Upper lobe of left lung (tissue), 4 donors: ENCODE results near the gene MYADM.
"Not testable (repeated sequence)": the region's sequence is repeated elsewhere in the genome, so short reads cannot be mapped to it uniquely, and the experiment has no call there.

Experiments used
- EP300 ChIP-seq, 4 donors: sonication (generic); formaldehyde crosslinking; IDR thresholded peaks; one replicate each; pipeline ENCODE4 v1.5.1; 2017; ENCODE audit warnings: antibody characterized with exemption in 4 of 4, control low read depth in 2 of 4
- POLR2A ChIP-seq, 4 donors: fragments of 450-650 bp; IDR thresholded peaks; one replicate each; pipeline ENCODE4 v1.5.1; 2016 to 2017; ENCODE audit warnings: antibody characterized with exemption in 4 of 4, mild to moderate bottlenecking in 2 of 4
- POLR2AphosphoS5 ChIP-seq, 2 donors: sonication (generic); formaldehyde crosslinking; IDR thresholded peaks; one replicate each; pipeline ENCODE4 v1.5.1; 2017; ENCODE audit warnings: antibody characterized with exemption in 2 of 2

DNA sequence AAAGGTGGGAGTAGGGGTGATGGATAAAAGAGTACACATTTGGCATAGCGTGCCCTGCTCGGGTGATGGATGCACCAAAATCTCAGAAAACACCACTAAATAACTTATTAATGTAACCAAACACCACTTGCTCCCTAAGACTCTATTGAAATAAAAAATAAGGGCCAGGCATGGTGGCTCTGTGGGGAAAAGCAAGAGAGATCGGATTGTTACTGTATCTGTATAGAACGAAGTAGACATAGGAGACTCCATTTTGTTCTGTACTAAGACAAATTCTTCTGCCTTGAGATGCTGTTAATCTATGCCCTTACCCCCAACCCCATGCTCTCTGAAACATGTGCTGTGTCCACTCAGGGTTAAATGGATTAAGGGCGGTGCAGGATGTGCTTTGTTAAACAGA lies 29.2 kb upstream of the MYADM start:
- TF ChIP-seq EP300, POLR2A, POLR2AphosphoS5 (IDR thresholded peaks at IDR 0.05): not testable (repeated sequence)
